ENCODE measurements around the gene ZNF594.
"Not testable (repeated sequence)": the region's sequence is repeated elsewhere in the genome, so short reads cannot be mapped to it uniquely, and the experiment has no call there.

DNA sequence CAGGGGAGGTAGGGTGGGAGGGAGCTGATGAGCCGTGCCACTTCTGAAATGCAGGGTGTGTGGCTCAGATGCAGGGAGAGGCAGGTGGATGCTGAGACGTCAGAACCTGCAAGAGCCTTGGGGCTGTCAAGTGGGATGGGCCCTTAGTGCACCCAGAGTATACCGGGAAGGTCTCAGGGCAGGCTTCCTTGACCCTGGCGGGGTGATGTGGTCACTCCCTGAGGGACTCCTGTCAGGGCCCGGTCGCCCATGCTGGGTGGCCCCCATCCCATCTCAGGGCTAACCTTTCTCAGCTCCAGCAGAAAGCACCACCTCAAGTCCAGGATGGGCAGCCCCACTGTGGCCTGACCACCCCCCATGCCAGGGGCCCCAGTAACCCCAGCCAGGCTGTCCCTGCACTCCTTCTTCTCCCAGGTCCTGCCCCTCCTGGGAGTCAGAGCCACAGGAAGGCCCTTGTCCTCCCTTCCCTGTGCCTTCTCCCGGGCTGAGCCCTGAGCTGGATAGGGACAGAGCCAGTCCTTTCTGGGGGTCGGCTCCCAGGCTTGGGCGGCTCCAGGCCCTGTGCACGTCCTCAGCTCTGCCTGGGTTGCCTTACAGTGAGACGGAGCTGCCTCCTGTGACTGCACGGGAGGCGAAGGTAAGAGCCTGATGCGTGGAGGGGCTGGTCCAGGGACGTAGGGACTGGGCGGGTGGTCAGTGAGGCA is 59.7 kb downstream of the ZNF594 start:
- TF ChIP-seq, protein P1, sequence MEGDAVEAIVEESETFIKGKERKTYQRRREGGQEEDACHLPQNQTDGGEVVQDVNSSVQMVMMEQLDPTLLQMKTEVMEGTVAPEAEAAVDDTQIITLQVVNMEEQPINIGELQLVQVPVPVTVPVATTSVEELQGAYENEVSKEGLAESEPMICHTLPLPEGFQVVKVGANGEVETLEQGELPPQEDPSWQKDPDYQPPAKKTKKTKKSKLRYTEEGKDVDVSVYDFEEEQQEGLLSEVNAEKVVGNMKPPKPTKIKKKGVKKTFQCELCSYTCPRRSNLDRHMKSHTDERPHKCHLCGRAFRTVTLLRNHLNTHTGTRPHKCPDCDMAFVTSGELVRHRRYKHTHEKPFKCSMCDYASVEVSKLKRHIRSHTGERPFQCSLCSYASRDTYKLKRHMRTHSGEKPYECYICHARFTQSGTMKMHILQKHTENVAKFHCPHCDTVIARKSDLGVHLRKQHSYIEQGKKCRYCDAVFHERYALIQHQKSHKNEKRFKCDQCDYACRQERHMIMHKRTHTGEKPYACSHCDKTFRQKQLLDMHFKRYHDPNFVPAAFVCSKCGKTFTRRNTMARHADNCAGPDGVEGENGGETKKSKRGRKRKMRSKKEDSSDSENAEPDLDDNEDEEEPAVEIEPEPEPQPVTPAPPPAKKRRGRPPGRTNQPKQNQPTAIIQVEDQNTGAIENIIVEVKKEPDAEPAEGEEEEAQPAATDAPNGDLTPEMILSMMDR (IDR thresholded peaks at IDR 0.05; ENCODE audit: low read length), result not testable (repeated sequence)
- TF ChIP-seq EZH2 (IDR thresholded peaks at IDR 0.05; ENCODE audit: borderline replicate concordance, low read length), result not testable (repeated sequence)
